AG09309 (cell line): ENCODE data around the gene TRRAP.

ENCODE experiments used
- DNase-seq: peaks from one replicate; pipeline ENCODE4 v3.0.0-alpha.2; 2010; ENCODE audit warnings: low read depth
- H3K4me3 ChIP-seq: 2 replicates; pipeline ENCODE4 v1.5.1; 2011; ENCODE audit warnings: mild to moderate bottlenecking, low read depth, low read length, moderate library complexity; ENCODE audit not compliant: control insufficient read depth
- TF ChIP-seq, protein P1 (sequence below): IDR thresholded peaks from 2 replicates; pipeline ENCODE4 v1.5.1; 2011; ENCODE audit warnings: mild to moderate bottlenecking, low read depth, low read length, inconsistent platforms; ENCODE audit not compliant: insufficient read depth, control insufficient read depth; ENCODE audit errors: missing control alignments

TRRAP gene

DNA sequence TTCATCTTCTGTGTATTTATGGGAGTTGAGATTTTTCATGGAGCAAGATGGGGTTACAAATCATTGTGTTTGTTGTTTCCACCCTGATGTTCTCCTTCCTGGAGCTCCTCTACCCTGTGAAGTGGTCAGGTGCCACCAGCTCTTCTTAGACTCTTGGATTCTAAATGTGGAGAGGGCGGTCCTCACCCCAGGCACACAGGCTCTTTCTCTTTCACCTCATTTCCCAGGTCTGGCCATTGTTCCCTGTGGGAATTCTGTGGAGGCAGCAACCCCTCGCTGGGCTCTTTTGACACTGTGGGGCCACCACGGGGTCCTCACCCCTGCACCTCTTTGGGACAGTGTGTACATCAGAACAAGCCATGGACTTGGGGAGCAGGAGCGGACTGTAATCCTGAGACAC is 95.9 kb downstream of the TRRAP start:
- TF ChIP-seq, protein P1, sequence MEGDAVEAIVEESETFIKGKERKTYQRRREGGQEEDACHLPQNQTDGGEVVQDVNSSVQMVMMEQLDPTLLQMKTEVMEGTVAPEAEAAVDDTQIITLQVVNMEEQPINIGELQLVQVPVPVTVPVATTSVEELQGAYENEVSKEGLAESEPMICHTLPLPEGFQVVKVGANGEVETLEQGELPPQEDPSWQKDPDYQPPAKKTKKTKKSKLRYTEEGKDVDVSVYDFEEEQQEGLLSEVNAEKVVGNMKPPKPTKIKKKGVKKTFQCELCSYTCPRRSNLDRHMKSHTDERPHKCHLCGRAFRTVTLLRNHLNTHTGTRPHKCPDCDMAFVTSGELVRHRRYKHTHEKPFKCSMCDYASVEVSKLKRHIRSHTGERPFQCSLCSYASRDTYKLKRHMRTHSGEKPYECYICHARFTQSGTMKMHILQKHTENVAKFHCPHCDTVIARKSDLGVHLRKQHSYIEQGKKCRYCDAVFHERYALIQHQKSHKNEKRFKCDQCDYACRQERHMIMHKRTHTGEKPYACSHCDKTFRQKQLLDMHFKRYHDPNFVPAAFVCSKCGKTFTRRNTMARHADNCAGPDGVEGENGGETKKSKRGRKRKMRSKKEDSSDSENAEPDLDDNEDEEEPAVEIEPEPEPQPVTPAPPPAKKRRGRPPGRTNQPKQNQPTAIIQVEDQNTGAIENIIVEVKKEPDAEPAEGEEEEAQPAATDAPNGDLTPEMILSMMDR = no peak
- DNase-seq = no peak
- H3K4me3 ChIP-seq = no peak overlapping the region

DNA sequence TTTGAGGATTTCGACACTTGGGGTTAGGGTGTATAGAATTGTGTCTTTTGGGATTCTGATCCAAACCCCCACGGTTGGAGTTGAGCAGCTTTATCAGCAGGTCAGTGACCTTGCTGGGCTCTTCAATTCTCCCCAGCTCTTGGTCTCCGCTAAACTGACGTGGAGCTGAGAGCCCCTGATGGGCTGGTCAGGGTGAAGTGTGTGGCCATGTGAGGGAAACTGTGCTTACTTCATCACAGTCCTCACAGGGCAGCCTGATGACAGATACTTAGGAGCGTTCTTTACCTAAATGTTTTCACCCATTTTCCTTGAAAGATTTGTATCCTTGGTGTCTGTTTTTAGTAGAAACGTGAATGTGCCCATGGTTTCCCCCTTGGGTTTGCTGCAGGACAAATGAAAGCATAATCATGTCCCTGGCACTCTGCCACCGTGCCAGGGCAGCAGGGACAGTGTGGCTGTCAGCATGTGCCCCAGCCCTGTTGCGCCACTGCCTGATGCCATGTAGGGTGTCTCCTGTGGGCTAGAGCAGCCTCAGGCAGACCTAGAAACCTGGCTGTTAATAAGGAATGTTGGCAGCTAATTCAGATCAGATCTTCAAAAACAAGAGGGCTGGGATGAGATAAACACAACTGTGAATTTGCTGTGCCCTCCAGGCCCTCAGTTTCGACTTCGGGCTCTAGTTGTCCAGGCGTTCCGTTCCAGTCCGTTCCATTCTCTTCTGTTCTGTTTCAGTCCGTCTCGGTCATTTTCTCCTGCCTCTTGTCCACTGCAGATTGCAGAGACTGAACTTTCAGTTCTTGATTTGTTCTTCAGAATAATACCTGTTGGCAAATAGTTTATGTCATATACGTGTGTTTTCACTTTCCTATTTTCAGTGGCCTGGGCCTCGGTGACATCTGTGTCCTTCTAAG is 96.8 kb downstream of the TRRAP start:
- TF ChIP-seq, protein P1 = no peak
- H3K4me3 ChIP-seq = no peak overlapping the region
- no peak for DNase-seq

DNA sequence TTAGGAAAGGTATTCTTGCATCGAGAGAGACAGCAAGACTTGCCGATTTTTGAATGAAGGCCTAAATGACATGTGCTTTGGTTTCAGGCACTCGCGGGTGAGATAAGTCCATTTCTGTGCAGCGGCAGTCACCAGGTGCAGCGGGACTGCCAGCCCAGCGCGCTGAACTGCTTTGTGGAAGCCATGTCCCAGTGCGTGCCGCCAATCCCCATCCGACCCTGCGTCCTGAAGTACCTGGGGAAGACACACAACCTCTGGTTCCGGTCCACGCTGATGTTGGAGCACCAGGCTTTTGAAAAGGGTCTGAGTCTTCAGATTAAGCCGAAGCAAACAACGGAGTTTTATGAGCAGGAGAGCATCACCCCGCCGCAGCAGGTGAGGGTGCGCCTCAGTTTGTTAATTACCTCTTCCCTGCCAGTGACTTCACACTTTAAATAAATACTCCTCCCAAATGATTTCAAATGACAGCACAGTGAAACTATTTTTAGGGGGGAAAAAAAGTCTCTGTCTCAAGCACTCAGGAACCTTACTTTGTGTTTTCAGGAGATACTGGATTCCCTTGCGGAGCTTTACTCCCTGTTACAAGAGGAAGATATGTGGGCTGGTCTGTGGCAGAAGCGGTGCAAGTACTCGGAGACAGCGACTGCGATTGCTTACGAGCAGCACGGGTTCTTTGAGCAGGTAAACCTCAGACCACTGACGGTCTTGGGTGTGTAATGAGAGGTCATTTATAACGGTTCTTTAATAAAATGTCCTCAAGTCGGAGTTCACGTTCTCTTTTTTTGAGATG is 98.3 kb downstream of the TRRAP start:
- DNase-seq = no peak
- TF ChIP-seq, protein P1 = no peak
- no peak overlapping the region for H3K4me3 ChIP-seq

DNA sequence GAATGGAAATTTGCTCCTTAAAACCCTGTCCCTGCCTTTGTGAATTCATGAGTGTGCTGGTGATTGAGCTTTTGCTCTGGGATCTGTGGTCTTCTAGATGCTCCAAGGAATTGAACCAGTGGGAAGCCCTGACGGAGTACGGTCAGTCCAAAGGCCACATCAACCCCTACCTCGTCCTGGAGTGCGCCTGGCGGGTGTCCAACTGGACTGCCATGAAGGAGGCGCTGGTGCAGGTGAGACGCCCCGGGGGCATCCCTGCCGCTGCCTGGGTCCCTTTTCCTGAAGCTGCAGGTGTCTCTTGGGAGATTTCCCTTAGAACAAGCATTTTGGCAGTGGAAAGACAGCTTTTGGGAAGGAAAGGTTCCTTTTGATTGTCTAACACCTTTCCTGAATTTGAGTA is 100.3 kb downstream of the TRRAP start:
- H3K4me3 ChIP-seq = no peak overlapping the region
- DNase-seq = no peak
- TF ChIP-seq, protein P1 = no peak

DNA sequence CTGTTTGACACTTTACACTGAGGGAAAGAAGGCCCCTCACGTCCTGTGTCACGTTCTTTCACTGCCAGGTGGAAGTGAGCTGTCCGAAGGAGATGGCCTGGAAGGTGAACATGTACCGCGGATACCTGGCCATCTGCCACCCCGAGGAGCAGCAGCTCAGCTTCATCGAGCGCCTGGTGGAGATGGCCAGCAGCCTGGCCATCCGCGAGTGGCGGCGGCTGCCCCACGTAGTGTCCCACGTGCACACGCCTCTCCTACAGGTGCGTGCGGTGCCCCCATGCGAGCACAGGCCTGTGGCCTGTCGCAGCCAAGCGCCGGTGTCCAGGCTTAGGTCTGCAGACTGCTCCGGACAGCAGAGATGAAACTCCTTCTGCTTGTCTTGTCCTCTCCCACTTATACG is 103.4 kb downstream of the TRRAP start:
- TF ChIP-seq, protein P1 = no peak
- no peak overlapping the region for H3K4me3 ChIP-seq
- DNase-seq = no peak

DNA sequence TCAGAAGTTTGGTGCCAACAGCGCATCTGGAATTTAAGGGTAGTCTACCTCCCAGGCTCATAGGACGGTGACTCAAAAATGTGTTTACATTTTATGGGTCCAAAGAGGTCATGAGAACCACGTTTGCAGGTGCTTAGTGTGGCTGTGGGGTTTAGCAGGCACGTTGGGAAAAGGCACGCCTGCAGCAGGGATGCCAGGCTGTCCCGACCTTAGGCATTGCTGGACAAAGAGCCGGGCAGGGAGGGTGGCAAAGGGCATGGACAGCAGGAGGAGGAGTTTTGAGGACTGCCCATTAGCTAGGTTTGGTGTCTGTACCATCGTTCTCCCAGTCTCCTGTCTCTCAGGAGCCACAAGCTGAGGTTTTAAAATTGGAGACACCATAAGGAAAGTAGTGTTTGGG is 104.4 kb downstream of the TRRAP start:
- TF ChIP-seq, protein P1 = no peak
- no peak overlapping the region for H3K4me3 ChIP-seq

More for the DNA sequence above, 104.4 kb downstream of the TRRAP start:
- DNase-seq = no peak
